Left forelimb (tissue), 1 donor: ENCODE measurements around the gene JDP2.
"Not testable (repeated sequence)": the region's sequence is repeated elsewhere in the genome, so short reads cannot be mapped to it uniquely, and the experiment has no call there.

Experiments
- DNase-seq: peaks from one replicate; pipeline ENCODE4 v3.0.0-alpha.2; 2018; ENCODE audit warnings: low spot score

JDP2 gene

DNA sequence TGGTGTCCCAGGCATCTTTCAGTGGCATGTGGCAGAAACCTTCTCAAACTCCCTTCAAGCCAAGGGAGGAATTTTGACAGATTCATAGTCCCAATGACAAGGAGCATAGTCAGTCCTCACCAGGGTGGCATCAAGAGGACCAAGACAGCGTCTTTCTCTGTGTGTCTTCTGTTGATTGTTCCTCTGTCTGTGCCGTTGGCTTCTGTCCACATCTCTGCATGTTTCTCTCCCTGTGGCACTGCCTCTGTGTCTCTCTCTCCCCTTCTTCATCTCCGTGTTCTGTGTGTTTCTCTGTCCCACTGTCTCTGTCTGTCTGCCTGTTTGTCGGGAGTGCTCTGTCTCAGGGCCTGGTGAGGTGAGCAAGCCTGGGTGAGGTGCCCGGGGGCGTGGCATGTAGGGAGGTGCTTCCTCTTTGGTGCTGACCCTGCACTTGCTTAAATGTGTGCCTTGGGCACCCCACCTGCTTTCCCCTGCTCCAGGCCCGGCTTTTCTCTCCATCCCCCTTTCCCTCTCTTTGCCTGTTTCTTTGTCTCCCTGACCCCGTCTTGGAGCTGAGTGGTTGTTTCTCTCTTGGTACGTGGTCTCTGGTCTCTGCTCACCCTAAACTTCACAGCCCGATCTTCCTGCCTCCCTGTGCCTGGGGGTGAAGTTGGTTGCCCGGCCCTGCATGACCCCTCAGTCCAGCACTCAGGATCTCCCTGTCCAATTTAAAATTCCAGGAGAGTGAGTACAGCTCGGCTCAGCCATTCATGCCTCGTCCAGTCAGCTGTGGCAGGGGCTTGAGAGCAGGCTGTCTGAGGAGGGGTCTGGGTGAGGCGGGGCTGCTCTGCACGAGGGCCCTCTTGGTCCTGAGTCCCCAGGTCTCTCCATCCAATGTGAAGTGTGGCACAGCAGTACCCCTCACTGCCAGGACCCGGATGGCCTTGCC, 28.5 kb downstream of the JDP2 start:
- DNase-seq: no peak

DNA sequence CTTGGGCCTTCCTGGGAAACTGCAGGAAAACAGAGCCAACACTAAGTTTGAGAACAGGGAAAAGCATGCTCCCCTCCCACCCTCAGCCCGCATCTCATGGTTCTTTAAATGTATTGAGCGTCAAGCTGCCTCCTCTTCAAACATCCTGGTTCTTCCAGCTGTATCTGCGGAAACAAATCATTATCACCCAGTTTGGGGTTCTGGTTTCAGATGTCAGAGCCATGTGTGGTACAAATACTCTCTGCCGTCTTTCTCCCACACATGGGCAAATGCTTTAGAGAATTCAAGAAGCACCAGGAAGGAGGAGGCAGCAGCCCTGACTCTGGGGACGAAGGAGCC, 29.1 kb downstream of the JDP2 start:
- no peak for DNase-seq

DNA sequence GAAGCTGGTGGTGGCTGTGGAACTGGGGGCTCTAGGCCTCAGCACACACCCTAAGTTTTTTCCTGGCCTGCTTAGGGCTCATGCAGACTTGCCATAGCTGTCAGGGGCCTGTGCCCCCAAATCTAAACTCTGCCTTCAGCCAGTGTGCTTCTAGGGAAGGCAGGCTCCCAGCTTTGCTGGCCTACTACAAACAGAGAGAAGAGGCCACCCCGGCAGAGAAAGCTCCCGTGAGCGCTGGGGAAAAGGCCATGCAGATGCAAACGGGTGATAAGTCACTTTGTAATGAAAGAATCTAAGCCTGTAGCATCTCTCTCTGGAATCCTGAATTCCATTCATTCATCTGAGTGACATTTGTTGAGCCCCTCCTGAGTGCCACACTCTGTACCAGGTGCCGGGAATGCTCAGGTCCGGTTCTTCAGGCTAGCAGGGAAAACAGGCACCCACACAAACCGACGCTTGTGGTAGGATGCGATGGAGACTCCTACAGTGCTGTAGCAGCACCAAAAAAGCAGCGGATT, 29.9 kb downstream of the JDP2 start:
- no peak for DNase-seq

DNA sequence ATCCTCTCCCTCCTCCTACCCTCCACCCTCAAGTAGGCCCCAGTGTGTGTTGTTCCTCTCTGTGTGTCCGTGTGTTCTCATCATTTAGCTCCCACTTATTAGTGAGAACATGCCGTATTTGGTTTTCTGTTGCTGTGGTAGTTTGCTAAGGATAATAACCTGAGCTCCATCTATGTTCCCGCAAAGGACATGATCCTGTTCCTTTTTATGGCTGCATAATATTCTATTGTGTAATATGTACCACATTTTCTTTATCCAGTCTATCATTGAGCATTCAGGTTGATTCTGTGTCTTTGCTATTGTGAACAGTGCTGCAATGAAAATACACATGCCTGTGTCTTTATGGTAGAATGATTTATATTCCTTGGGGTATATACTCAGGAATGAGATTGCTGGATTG, 30.5 kb downstream of the JDP2 start:
- no peak for DNase-seq

DNA sequence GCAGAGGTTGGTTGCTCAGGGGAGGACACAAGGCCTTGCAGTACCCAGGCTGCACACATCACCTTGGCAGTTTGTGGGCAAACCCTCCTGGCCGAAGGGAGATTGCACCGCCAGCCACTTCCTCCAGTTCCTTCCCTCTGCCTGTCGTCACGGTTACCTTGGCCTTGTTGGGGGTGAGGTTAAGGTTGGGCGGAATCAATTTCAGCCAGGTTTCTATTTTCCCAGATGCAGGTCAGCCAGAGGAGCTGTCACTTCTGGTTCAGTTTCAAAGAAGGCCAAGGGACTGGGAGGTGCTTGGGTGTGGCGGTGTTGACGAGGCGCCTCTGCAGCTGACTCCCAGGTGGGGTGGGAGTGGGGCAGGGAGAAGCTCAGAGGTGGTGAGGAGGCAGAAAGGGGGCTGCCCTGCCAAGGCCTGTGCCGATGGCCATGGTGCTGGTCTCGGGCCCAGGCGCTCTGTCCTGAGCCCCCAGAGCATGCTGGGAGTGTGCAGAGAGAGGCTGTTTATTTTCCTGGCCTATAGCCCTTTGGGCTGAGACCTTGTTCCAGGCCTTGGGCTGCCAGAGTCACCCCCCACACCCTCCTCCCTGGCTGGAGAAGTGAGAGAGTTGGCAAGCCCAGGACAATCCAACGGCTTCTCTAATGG, 31.4 kb downstream of the JDP2 start:
- DNase-seq: no peak

DNA sequence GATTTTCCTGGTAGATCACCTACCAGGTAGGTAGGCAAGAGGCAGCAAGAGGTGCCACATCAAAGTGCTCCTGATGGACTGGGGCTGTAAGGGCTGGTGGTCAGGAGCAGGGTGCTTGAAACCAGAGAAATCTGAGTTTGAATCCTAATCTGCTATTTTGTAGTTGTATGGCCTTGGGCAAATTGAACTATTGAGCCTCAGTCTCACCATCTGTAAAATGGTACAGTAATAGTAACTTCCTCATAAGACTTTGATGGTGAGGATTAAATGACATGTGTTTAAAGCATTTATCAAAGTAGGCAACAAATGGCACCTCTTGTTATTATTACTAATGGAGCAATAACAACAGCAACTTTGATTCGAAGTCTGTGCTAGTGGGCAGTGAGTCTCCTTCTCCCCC, 32.0 kb downstream of the JDP2 start:
- DNase-seq: no peak

DNA sequence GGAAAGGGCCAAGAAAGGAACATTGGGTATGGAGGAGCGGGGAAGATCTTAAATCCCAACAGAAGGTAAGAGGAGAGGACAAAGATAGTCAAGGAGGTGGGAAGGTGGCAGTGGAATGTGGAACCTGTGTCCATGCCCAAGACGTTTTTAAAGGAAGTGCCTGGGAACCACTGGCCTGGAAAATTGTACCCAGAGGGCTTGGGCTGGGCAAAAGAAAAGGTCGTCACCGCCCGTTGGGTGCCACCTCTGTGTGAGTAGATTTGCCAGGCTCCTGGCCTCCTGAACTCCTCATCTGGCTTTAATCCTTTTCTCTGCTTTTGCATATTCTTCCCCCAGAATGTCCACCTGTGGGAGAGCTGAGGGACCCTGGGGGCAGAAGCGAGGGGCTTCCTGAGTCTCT, 32.6 kb downstream of the JDP2 start:
- DNase-seq: no peak

DNA sequence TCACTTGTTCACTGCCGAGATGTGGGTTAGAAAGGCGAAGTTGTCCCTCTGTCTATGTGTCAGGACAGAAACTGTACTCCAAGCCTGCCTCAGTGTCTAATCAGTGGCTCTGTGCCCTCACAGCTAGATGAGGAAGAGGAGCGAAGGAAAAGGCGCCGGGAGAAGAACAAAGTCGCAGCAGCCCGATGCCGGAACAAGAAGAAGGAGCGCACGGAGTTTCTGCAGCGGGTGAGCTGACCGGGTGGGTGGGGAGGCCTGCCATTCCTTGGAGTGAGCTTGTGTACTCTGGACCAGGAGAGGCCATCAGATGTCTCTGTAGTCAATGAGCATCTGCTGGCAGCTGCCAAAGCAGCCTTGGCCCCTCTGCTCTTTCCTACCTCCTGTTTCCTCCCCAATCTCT, 33.5 kb downstream of the JDP2 start:
- no peak for DNase-seq

DNA sequence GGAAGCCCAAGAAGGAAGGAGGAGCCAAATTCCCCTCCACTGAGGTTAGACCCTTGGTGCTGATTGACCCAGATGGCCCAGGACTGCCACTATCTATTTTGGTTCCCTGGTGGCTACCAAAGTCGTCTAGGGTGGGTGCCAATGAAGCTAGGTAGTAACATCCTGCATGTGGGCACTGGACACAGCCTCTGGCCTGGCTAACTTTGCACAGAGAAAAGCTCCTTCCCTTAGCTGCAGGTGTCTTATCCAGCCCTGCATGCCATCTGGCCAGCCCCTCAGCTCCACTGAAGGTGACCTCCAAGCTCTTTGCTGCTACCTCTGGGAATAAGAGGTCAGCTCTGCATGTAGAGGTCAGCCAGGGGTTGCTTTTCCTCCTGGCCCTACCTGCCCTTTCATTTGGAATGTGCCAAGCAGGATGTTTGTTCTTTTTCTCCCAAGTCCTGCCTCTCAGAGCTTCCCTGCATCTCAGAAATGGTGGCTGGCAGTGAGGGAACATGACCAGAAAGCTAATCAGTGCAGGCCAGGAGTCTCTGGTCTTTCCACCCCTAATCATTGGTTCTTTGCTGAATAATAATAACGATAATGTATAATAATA, 34.0 kb downstream of the JDP2 start:
- DNase-seq: no peak

DNA sequence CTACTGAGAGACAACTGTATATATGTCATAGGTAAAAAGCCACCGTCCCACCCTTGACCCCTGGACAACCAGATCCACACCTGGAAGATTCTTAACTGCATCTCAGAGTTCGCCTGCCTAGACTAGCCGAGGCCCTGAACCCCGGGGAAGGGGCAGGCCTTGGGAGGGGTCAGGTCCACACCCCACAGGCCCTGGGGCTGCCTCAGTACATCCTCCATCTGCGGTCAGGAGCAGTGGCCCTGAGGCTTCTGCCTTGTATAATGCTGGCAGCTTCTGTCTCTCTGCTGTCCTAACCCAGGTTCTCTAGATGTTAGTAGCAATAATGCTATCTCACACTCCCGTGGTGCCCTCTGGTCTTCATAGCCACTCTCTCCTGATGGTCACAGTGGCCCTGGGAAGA, 36.8 kb downstream of the JDP2 start:
- no peak for DNase-seq

DNA sequence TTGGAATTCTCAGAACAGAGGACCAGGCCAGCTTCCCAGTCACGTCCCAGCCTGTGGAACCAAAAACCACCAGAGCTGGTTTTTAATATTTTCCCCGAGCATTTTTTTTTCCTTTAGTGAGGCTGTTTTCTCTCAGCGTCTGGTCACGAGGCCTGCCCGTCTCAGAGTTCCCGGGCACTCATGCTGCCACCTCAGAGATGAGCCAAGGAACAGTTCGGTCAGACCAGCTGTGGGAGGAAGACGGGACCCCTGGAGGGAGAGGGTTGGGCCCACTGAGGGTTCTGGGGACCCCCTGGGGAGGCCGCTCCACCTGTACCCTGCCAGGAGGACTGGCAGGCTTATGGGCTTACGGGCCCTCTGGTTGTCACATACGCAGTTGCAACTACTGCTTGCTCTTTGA, 39.9 kb downstream of the JDP2 start:
- DNase-seq: no peak

DNA sequence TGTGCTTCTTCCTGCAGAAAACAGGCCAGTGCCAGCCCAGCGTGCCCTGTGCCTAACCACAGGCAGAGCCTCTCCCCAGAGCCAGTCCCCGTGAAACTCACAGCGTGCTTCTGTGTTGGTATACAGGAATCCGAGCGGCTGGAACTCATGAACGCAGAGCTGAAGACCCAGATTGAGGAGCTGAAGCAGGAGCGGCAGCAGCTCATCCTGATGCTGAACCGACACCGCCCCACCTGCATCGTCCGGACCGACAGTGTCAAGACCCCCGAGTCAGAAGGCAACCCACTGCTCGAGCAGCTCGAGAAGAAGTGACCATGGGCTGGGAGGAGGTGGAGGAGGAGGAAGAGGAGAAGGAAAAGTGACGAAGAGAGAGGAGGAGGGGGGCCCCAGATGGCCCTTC, 41.3 kb downstream of the JDP2 start:
- DNase-seq: no peak

DNA sequence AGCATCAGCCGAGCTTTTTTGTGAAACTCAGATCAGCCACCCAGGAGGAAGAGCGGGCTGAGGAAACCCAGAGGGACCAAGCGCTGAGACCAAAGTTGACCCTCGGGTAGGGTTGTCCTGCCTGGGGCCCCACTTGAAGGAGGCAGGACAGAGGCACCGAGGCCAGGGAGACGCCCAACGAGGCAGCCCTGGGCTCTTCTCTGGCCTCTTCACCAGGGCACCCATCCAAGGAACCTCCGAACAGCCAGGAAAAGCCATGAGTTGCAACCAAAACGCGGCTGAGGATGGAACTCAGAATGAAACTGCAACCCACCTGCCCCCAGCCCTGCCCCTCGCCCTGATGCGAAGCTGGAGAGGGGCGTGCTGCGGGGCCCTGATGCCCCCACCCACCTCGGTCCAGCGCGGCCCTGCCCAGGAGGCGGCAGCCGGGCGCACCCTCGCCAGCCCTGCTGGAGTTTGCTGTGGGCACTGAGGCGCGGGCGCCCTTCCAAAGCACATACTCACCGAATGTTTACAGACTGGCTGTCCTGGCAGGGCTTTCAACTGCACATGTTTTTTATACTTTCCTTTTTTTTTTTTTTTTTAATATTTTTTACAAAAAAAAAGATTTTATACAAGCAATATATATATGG, 41.9 kb downstream of the JDP2 start:
- DNase-seq: no peak

DNA sequence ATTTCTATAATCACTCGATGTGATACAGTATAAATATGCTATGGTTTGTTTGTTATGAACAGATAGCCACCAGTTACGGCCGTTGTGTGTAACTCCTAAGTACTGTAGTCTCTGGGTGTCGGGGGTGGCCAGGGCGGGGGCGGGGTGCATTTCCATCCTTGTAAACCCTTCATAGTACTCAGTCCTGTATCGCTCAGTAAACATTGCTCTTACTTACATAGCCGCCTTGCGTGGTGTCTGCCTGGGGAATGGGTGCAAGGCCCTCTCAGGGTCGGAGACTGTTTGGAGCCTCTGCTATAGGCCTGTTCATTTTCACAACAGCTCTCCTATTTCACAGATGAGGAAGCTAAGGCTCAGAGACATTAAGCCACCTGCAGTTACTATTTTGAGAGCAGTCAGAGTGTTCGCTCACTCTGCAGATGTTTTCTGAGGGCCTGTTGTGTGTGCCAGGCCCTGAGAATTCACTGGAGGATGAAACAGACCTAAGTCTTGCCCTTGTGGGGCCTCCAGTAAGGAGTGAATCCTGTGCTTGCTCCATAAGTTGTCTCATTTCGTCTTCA, 42.5 kb downstream of the JDP2 start:
- DNase-seq: peak; percentile 30

DNA sequence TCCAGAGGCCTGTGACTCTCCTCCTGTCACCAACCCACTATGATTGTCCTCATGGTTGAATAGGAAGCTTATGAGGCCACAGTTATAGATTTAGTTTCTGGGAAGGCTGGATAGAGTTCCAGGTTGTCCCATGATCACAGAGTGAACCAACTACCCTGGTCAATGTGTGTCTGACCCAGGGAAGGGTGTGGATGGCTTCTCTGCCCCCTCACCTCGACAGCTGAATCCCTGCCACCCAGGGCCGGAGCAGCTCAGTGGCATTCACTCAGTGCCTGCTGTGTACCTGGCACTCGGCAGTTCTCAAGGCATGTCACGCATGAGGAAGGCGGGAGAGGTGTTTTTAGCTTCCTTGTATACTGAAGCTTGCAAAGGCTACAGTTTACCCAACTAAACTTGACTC, 43.2 kb downstream of the JDP2 start:
- DNase-seq: no peak

DNA sequence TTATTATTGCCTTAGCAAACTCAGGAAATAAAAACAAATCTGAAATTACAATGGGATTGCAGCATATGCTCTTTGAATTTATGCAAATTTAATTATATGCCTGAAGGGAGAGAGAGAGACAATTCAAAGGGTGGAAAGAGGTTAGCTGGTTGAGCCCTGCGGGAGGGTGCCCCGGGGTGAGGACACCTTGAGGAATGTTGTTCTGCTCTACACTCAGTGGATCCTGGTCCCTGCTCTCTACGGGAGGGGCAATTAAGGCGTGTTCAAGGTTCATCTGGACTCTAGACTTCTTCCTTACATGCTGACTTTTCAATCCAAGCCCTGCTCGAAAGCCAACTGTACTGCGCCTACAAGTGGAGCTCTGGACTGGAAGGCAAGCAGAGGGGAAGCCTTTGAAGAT, 46.3 kb downstream of the JDP2 start:
- DNase-seq: not testable (repeated sequence)

DNA sequence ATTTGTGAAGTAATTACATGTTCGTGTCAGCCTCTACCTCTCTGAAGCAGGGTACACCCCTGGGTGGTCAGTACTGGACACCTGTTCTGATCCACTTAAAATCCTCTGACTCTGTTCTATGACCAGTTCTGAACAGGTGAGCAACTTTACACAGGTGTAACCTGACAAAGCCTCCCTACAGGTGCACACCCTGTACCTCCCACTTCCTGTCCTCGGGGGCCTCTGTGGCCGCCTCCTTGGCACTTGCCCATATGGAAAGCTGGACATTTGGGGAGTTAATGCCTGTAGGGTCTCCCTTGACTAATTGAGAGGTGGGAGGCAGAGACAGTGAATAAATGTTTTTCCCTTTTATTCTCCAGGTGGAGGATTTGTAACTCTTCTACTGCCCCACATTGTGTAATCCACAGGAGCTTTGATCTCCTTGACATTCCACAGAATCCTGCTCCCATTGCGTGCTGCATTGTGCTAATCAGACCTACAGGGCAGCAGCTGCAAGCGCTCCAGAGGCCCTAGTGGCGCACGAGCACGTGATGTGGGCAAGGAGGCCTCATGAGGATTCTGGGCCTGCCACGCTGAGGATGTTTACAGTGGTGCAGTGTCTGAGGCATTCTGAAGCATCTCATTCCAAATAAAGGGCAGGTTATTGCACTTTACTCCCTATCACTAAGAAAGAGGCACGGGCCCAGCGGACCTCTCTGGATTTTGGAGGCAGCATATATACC, 48.6 kb downstream of the JDP2 start:
- DNase-seq: no peak

DNA sequence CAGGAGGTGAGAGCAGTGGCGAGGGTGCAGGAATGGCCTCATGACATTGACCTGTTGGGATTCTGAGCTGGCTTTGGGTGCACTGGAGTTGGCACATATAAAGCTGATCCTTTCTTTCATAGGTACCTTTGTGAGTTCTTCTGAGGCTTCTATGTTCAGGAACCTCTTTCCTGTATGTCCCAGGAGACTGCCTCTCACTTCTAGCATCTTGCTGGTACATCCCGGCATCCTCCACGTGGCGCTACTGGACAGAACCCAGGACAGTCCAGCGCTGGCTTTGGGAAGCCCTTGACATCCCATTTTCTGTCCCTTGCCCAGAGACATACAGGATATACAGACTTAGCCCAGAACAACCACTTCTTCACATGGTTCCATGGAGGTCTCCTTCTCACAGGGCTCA, 50.1 kb downstream of the JDP2 start:
- no peak for DNase-seq

DNA sequence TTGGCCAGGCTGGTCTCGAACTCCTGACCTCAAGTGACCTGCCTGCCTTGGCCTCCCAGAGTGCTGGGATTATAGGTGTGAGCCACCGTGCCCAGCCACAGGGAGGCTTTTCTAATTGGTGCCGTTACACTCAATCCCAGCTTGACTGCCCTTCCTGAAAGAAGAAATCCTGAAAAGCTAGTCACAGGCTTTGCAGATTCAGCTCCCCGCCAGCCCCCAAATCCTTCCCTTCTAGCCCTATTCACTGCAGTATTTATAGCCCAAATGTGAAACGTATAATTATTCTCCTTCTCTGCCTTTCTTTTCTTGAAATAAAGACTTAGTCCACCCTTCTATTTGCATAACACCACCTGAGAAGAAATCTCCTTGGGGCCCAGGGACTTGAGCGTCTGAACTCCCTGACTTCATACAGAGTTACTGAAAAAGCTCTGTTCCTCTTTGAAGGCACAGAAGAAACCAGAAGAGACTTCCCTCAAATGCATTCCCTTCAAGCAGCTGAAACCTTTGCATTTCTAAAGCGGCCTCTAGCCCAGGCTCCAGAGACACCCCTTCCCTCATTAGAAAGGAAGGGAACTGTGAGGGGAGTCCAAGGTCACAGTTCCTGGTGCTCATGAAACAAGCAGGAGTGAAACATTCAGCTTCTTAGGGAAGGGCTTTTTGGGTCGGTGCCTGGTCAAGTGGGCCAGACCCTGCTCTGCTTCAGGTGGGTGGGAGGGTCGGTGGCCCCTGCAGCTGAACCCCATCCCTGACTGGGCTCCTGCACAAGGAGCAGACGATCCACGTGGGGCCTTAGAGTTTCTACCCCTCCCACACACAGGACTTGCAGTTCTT, 52.2 kb downstream of the JDP2 start:
- DNase-seq: no peak

DNA sequence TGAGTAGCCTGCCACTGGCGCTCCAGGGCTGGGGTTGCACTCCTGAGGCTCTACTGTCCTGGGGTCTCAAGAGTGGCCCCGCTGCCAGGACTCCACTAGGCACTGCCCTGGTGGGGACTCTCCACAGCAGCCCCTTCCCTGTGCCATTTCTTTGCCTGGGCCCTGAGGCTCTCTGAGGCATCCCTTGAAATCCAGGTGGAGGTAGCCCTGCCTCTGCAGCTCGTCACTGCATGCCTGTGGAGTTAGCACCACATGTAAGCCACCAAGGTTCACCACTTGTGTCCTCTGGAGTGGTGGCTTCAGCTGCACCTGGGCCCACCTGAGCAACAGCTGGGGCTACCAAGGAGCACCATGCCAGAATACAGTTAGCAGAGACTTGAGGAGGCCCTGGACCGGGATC, 54.5 kb downstream of the JDP2 start:
- no peak for DNase-seq
